NOMO-1 (cell line): ENCODE measurements around the gene SEMA3B.

ENCODE experiments used
- DNase-seq, 2 experiments: peaks; one replicate each; lab custom pipeline; 2025; ENCODE audit not compliant: unreplicated experiment in 2 of 2; lab: John Stamatoyannopoulos, UW

Gene SEMA3B

GRCh38 chr3:50326182-50326541, 57.2 kb downstream of the SEMA3B start:
- no peak for DNase-seq

GRCh38 chr3:50327129-50327528, 58.2 kb downstream of the SEMA3B start:
- no peak for DNase-seq
